MCF 10A (cell line): ENCODE data around the gene YWHAE. TPM values are rescaled to one million over a fixed set of nuclear protein-coding genes. Genes with fewer than 3 reads are reported as not detected.

ENCODE experiments used
- BruUV-seq: library from RNA; stranded (reverse); fragments of 400-500 nt; replicated peaks from 2 replicates; lab custom pipeline; 2021; lab: Mats Ljungman, UMichigan
- CTCF ChIA-PET: fragments of 300-600 bp; sonication (Branson Sonifier 250); formaldehyde crosslinking; extraction: SDS; loops from one replicate; lab custom pipeline; 2021; ENCODE audit warnings: antibody characterized with exemption, inconsistent platforms; lab: Yijun Ruan, JAX
- POLR2A ChIA-PET: fragments of 300-600, 350-650 bp; sonication (Branson Sonifier 250); formaldehyde crosslinking; extraction: SDS; loops from one replicate; lab custom pipeline; 2020; ENCODE audit warnings: antibody characterized with exemption, inconsistent platforms; lab: Yijun Ruan, JAX
- DNase-seq: peaks from one replicate; pipeline ENCODE4 v3.0.0-alpha.2; 2018; ENCODE audit not compliant: unreplicated experiment
- H3K27ac Mint-ChIP-seq: one replicate; pipeline ENCODE4 v1.8.0; 2022; ENCODE audit warnings: mild to moderate bottlenecking, low read depth, mixed read lengths; ENCODE audit not compliant: unreplicated experiment
- H3K27me3 Mint-ChIP-seq: one replicate; pipeline ENCODE4 v1.8.0; 2022; ENCODE audit warnings: mixed read lengths; ENCODE audit not compliant: insufficient read depth, unreplicated experiment
- H3K36me3 Mint-ChIP-seq: one replicate; pipeline ENCODE4 v1.8.0; 2022; ENCODE audit warnings: mild to moderate bottlenecking, moderate library complexity, mixed read lengths; ENCODE audit not compliant: insufficient read depth, unreplicated experiment
- H3K4me1 Mint-ChIP-seq: one replicate; pipeline ENCODE4 v1.8.0; 2022; ENCODE audit warnings: mixed read lengths; ENCODE audit not compliant: insufficient read depth, unreplicated experiment
- H3K4me3 Mint-ChIP-seq: one replicate; pipeline ENCODE4 v1.8.0; 2022; ENCODE audit warnings: mild to moderate bottlenecking, moderate library complexity, mixed read lengths; ENCODE audit not compliant: unreplicated experiment
- H3K9me3 Mint-ChIP-seq: one replicate; pipeline ENCODE4 v1.8.0; 2022; ENCODE audit warnings: mixed read lengths; ENCODE audit not compliant: unreplicated experiment
- CTCF ChIP-seq: fragments of 200-600 bp; IDR thresholded peaks from one replicate; pipeline ENCODE4 v1.8.0; 2022; ENCODE audit warnings: antibody characterized with exemption, mild to moderate bottlenecking; ENCODE audit not compliant: unreplicated experiment
- intact Hi-C: fragments of 100-400 bp; cut with micrococcal nuclease; formaldehyde crosslinking; loops from 2 replicates; pipeline ENCODE4 v1.14.1; 2022
- total RNA-seq: library from RNA; stranded (reverse); gene quantifications from 2 replicates; pipeline ENCODE4 v1.2.3, GENCODE V29; 2022

YWHAE gene
- total RNA-seq, 1 experiment from 2014 or later: 813 TPM

DNA sequence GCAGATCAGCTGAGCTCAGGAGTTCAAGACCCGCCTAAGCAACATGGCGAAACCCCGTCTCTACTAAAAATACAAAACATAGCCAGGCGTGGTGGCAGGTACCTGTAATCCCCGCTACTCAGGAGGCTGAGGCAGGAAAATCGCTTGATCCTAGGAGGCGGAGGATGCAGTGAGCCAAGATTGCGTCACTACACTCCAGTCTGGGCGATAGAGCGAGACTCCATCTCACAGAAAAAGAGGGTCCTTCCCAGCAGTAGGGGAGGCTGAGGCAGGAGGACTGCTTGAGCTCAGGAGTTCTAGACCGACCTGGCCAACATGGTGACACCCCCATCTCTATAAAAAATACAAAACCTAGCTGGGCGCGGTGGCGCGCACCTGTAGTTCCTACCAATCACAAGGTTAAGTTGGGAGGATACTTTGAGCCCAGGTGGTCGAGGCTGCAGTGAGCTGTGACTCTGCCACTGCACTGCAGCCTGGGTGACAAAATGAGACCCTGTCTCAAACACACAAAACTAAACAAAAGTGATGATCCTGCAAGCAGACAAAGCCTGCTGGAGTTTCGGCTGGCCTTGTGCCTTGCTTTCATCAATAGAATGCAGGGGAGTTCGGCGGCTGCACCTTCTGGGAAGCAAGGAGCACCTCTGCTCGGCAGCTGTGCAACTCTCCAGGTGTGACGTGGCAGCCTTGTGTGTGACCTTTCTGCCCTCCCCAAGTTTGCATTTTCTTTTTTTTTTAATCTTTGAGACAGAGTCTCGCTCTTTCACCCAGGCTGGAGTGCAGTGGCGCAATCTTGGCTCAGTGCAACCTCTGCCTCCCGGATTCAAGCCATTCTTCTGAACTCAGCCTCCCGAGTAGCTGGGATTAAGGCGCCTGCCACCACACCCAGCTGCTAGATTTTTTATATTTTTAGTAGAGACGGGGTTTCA is 12.4 kb upstream of the YWHAE start:
- TF ChIP-seq CTCF: no peak
- Mint-ChIP-seq H3K27ac (no peak overlapping the region), H3K36me3 (peaks cover 19% of the 10 kb centered on the region), H3K4me1 (peaks cover 9% of the 10 kb centered on the region), H3K4me3 (no peak overlapping the region), H3K27me3 (no peaks in the 10 kb centered on the region), H3K9me3 (peaks cover 6% of the 10 kb centered on the region)
- no TSS peak for BruUV-seq
- CTCF ChIA-PET: interaction anchor here (1.1 kb wide), 1 partner anchor 47 kb away, joined by 4 read pairs; no protein-coding TSS in a partner anchor
- intact Hi-C loops: no loop called here
- peak; percentile 53 for DNase-seq
- POLR2A ChIA-PET: interaction anchor here (1.1 to 3.5 kb wide), 4 partner anchors 11 to 33 kb away, joined by 3 to 13 read pairs (median 10); partner anchors contain the start of gene YWHAE

DNA sequence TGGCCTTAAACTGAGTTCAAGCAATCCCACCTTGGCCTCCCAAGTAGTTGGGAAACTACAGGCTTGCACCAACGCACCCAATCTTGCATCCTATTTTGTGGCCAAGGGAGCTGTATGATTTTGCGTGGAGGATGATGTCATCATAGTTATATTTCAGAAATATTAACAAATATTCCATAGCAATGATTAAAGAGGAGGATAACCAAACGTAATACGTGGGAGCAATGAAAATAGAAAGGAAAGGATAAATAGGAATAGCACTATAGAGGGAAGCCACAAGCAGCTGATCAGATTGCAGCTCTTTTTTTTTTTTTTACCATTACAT is 2.2 kb upstream of the YWHAE start:
- Mint-ChIP-seq H3K4me3 (no peak overlapping the region), H3K36me3 (peaks cover 22% of the 10 kb centered on the region), H3K9me3 (no peaks in the 10 kb centered on the region), H3K27me3 (no peaks in the 10 kb centered on the region), H3K27ac (no peak overlapping the region), H3K4me1 (peaks cover 8% of the 10 kb centered on the region)
- intact Hi-C loops: loop anchor here (5.0 kb wide), 2 partner anchors 35 to 55 kb away; partner anchors contain the start of gene CRK
- CTCF ChIA-PET: interaction anchor here (0.7 to 1.9 kb wide), 2 partner anchors 22 to 37 kb away, joined by 3 to 11 read pairs; no protein-coding TSS in a partner anchor
- POLR2A ChIA-PET: interaction anchor here (0.8 to 3.3 kb wide), 2 partner anchors 36 to 53 kb away, joined by 3 to 55 read pairs; partner anchors contain the start of gene CRK
- TF ChIP-seq CTCF: no peak
- DNase-seq: no peak
- BruUV-seq: no TSS peak

DNA sequence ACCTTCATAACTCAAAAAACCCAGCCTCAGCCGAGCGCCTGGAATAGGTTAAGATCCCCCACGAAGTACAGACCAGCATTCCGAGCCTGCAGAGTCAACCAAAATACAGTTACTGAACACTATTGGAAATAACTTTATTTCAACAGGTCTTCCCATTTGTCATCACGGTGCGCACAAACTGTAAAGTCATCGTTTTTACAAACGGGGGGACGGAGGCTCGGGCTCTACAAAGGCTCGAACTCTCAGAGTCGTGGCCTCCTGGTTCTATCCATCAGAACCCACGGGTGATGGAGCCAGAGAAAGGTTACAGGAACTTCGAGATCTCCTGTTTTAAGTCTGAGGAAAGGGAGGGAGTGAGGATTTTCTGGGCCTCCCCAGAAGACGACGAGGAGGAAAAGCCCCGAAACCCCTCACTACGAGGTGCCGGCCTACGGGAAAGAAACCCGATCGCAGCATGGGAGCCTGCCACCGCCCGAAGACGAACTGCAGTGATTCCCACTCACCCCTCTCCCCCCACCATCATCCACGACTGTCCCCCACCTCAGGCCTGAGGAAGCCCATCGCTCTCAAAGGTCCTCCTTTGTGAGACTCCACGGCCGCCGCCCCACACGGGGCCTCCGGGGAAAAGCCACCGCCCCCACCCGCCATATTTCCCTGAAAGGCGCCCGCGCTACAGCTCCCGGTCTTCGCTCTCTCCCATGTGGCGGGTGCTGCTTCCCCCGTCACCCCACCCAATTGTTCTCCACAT is 917 bp downstream of the YWHAE start:
- TF ChIP-seq CTCF: no peak
- Mint-ChIP-seq H3K27me3 (no peaks in the 10 kb centered on the region), H3K4me3 (peak overlapping the region; percentile 92), H3K27ac (peak overlapping the region; percentile 100), H3K9me3 (no peaks in the 10 kb centered on the region), H3K4me1 (peaks cover 11% of the 10 kb centered on the region), H3K36me3 (peaks cover 52% of the 10 kb centered on the region)
- CTCF ChIA-PET: interaction anchor here (0.8 to 2.0 kb wide), 2 partner anchors 8 to 15 kb away, joined by 3 to 7 read pairs; no protein-coding TSS in a partner anchor
- DNase-seq: peak; percentile 41
- POLR2A ChIA-PET: interaction anchor here (0.6 to 3.3 kb wide), 19 partner anchors 8 to 250 kb away, joined by 3 to 55 read pairs (median 5); partner anchors contain the start of genes CRK, INPP5K and RILP
- BruUV-seq: no TSS peak
- intact Hi-C loops: no loop called here
